HG02623 (cell line): Measurements from ENCODE around the gene PPP2R5D.
A peak's percentile ranks its signal among the peaks of the same experiment; 100 is the strongest.
"Not testable (repeated sequence)": the region's sequence is repeated elsewhere in the genome, so short reads cannot be mapped to it uniquely, and the experiment has no call there.

Source experiments
- ATAC-seq: cut with Tn5 transposase; IDR thresholded peaks from one replicate; pipeline ENCODE4 v1.9.1; 2021; ENCODE audit warnings: moderate library complexity; ENCODE audit not compliant: unreplicated experiment

Gene PPP2R5D

DNA sequence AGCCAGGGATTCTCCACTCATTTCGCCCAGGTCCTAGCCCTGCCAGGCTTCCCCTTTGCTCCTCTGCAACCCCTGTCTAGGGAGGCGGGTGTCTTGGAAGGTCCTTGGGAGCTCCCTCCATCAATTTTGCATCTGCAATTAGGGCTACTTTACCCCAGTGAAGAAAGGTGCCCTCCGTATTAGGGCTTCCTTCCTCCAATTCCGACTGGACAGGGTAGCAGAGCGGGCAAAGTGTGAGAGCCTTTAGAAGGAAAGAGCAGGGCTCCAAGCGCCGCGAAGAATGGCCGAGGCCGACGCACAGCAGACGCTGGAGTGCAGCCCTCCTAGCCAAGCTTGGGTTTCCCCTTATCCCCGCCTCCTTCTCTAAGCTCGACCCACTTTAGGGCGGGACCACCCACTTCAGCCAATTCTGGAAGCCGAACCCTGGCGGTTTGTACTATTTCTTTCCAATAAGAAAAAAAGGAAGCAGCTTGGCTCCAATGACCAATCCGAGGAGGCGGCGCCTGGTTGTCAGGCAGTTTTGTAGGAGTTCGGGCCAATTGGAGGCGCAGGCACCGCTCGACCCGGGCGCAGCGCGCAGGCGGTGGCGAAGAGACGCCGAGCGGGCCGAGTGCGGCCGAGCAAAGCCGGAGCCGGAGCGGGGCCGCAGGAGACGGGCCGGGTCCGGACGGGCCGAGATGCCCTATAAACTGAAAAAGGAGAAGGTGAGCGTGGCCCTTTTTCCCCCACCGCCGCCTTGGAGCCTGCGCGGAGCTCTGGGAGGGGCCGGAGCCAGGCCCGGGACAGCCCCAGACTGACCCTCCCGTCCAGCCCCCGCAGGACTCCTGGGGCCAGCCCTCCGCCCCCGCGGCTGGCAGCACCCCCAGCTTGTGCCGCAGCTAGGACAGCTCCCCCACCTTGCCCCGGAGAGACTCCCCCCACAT, at the start of gene PPP2R5D:
PPP2R5D (plus strand) TSS at position 570 of the 923 bp plus-strand sequence; CDS start at position 678, 108 bp downstream.
- ATAC-seq = peak; percentile 88

- ATAC-seq = no peak
These were observed 49.0 kb upstream of the PPP2R5D start for GRCh38 chr6:42935322-42935721.

- ATAC-seq = no peak
These were observed 48.0 kb upstream of the PPP2R5D start for GRCh38 chr6:42936398-42936797.

- no peak for ATAC-seq
These were observed 46.6 kb upstream of the PPP2R5D start for GRCh38 chr6:42937548-42938427.

- ATAC-seq = no peak
These were observed 46.0 kb upstream of the PPP2R5D start for GRCh38 chr6:42938428-42938796.

GRCh38 chr6:42938987-42939809, 45.2 kb upstream of the PPP2R5D start:
- no peak for ATAC-seq

GRCh38 chr6:42939810-42940167, 44.6 kb upstream of the PPP2R5D start:
- ATAC-seq = no peak

DNA sequence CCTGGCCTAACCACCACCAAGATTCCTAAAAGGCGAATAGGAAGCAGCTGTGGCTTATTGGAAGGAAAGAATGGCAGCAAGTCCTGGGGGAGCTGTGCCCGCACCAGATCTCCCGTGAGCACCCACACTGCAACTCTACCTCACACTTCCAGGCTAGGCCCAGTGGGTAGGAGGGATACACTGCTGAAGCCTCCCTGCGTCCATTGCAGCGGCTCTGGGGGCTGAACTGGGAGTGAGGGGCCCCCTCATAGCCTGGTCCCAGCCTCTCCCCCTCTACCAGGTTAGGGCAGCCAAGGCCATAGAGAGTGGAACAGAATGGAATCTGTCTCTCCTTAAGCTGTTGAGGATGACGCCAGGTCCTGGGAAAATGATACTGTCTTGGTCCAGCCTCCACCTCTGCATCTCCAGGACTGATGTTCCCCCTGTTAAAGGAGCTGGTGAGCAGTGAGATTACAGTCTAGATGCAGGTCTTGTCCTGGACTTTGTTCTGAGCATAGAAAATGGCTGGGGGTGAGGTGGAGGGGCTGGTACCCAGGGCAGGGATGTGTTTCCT, 43.8 kb upstream of the PPP2R5D start:
- ATAC-seq = no peak

DNA sequence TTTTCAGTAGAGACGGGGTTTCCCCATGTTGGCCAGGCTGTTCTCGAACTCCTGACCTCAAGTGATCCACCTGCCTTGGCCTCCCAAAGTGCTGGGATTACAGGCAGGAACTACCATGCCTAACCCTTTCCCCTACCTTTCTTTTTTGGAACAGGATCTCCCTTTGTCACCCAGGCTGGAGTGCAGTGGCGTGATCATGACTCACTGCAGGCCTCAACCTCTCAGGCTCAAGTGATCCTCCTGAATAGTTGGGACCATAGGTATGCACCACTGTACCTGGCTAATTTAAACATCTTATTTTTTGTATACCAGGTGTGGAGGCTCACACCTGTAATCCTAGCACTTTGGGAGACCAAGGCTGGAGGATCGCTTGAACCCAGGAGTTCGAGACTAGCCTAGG, 43.0 kb upstream of the PPP2R5D start:
- ATAC-seq = not testable (repeated sequence)

- no peak for ATAC-seq
These were observed 41.9 kb upstream of the PPP2R5D start for GRCh38 chr6:42942444-42942843.

DNA sequence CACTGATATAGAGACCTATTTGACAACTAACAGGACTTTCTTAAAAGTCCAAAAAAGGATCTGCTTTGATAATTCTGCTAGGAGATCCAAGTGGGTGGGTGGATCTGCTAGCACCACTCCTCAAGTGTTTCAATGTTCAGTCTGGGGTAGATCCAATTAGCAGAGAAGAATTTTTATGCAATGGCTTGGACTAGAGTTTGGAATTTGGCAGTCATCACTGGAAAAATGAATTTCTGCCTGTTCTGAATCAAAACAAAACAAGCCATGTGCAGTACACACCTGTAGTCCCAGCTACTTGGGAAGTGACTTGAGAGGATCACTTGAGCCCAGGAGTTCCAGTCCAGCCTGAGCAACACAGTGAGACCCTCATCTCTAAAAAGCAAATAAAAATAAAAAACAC, 36.4 kb upstream of the PPP2R5D start:
- no peak for ATAC-seq

DNA sequence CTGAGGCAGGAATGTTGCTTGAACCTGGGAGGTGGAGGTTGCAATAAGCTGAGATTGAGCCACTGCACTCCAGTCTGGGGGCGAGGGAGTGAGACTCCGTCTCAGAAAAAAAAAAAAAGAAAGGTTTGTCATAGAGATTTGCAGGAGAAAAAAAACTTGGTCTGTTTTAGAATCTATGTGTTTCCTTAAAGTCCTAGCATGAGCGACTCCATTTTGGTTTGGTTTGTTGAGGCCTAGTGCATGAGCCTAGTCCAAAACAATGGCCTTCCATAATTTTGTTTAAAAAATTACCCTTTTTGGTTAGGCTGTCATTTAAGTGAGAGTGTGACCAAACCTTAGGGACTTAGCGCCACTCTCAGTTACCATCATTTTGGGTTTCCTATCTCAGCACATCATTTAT, 32.0 kb upstream of the PPP2R5D start:
- no peak for ATAC-seq

GRCh38 chr6:42954405-42954804, 30.0 kb upstream of the PPP2R5D start:
- ATAC-seq = not testable (repeated sequence)

GRCh38 chr6:42958125-42958524, 26.2 kb upstream of the PPP2R5D start:
- no peak for ATAC-seq

- ATAC-seq = no peak
These were observed 24.5 kb upstream of the PPP2R5D start for GRCh38 chr6:42959917-42960242.

DNA sequence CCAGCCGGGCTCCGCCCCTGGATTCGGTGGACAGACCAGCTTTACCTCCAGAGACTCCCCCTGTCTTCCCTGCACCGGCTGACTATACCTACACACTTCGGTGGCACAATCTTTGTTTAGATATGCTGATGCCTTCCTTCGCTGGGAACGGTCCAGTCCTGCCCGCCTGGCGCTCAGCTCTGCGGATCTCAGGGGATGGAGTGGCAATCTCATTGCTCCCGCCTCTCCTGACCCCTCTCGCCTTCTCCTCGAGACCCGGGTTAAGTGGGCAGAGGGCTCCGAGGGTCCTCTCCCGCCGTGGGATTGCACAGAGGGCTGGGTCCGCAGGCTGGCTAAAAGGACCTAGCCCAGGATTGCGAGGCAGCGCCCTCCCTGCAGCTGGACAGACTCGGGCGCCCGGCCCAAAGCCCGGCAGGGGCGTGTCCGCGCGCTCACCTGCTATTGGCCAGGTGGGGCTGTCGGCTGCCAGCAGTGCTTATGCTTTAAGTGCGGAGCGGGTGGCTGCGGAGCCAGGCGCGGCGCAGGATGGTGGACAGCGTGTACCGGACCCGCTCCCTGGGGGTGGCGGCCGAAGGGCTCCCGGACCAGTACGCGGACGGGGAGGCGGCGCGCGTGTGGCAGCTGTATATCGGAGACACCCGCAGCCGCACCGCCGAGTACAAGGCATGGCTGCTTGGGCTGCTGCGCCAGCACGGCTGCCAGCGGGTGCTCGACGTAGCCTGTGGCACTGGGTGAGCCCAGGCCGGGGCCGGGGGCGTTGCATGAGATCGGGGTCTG, 23.9 kb upstream of the PPP2R5D start, which contains the start of gene GNMT:
GNMT (plus strand) TSS at position 512 of the 777 bp plus-strand sequence; CDS start at position 526, 14 bp downstream.
- no peak for ATAC-seq

GRCh38 chr6:42961020-42961470, 23.3 kb upstream of the PPP2R5D start:
- ATAC-seq = no peak

DNA sequence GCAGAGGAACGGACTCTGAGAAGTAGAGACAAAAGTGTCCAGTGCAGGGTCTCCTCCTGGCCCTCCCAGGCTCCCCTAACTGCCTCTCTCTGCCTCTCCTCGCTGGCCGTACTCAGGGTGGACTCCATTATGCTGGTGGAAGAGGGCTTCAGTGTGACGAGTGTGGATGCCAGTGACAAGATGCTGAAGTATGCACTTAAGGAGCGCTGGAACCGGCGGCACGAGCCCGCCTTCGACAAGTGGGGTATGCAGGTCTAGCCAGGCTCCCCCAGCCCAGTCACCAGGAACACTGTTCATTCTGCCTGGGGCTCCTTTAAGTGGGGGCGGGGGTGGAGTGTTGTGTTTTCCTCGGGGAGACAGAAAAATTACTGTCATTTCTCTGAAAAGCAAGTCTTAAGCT, 22.3 kb upstream of the PPP2R5D start:
- ATAC-seq = no peak

DNA sequence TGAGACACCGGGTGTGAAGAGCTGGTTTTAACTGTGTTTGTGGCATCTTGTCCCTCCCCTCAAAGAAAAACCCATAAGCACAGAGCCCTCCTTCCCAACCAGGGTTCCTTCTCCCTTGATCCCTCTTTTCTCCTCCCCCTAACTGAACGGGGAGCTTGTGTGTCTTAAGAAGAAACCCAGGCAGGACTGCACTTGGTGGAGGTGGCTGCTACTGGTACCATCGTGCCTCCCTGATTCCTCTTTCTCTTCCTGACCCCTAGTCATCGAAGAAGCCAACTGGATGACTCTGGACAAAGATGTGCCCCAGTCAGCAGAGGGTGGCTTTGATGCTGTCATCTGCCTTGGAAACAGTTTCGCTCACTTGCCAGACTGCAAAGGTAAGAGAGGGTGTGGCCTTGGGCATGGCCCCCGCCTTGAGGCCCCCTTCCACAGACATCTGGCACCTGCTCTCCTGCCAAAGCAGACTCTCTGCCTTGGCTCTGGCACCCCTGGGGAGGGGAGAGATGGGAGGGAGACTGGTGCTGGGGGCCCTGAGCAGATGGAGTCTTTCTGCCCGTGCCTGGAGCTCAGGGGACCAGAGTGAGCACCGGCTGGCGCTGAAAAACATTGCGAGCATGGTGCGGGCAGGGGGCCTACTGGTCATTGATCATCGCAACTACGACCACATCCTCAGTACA, 21.7 kb upstream of the PPP2R5D start:
- ATAC-seq = no peak
